Neural cell (in vitro differentiated cells): ENCODE measurements around the gene MGAT4A. TPM values are rescaled to one million over a fixed set of nuclear protein-coding genes. Genes with fewer than 3 reads are reported as not detected.

Source experiments
- H2AFZ ChIP-seq: fragments of 200-600, 300-800 bp; sonication (generic), shearing (Covaris generic); 2 replicates; pipeline ENCODE4 v1.6.0; 2014; ENCODE audit warnings: low read depth, mild to moderate bottlenecking, antibody characterized with exemption, low read length, moderate library complexity
- H3F3A ChIP-seq: fragments of 200-600 bp; shearing (Covaris generic); 2 replicates; pipeline ENCODE4 v1.6.1; 2016; ENCODE audit warnings: mild to moderate bottlenecking, moderate library complexity, mixed read lengths, antibody characterized with exemption, low read length; ENCODE audit not compliant: insufficient read depth, poor library complexity, severe bottlenecking
- H3K27ac ChIP-seq: fragments of 200-600, 300-800 bp; sonication (generic), shearing (Covaris generic); 2 replicates; pipeline ENCODE4 v1.5.1; 2014; ENCODE audit warnings: mild to moderate bottlenecking, low read length, moderate library complexity
- H3K27me3 ChIP-seq: fragments of 300-800, 200-600 bp; sonication (generic), shearing (Covaris generic); 2 replicates; pipeline ENCODE4 v1.6.0; 2014; ENCODE audit warnings: mild to moderate bottlenecking, low read depth, low read length, moderate library complexity; ENCODE audit not compliant: insufficient read depth
- H3K36me3 ChIP-seq: fragments of 300-800, 200-600 bp; sonication (generic), shearing (Covaris generic); 2 replicates; pipeline ENCODE4 v1.5.1; 2014; ENCODE audit warnings: mild to moderate bottlenecking, antibody characterized with exemption, low read length, moderate library complexity; ENCODE audit not compliant: insufficient read depth
- H3K4me2 ChIP-seq: fragments of 300-800, 200-600 bp; sonication (generic), shearing (Covaris generic); 2 replicates; pipeline ENCODE4 v1.6.0; 2014; ENCODE audit warnings: mild to moderate bottlenecking, low read length
- H3K4me3 ChIP-seq: fragments of 300-800, 200-600 bp; sonication (generic), shearing (Covaris generic); 2 replicates; pipeline ENCODE4 v1.5.1; 2014; ENCODE audit warnings: mild to moderate bottlenecking, low read length, moderate library complexity
- H3K79me2 ChIP-seq: fragments of 200-600 bp; shearing (Covaris generic); replicated peaks from 2 replicates; pipeline ENCODE4 v1.6.0; 2014; ENCODE audit warnings: mild to moderate bottlenecking, low read length, moderate library complexity; ENCODE audit not compliant: insufficient read depth
- H3K9ac ChIP-seq: fragments of 300-800, 200-600 bp; sonication (generic), shearing (Covaris generic); 2 replicates; pipeline ENCODE4 v1.6.1; 2016; ENCODE audit warnings: mild to moderate bottlenecking, low read length, mixed read lengths
- H3K9me2 ChIP-seq: fragments of 200-600 bp; shearing (Covaris generic); 2 replicates; pipeline ENCODE4 v1.6.1; 2016; ENCODE audit warnings: mild to moderate bottlenecking, low read length, mixed read lengths; ENCODE audit not compliant: insufficient read depth
- H3K9me3 ChIP-seq: fragments of 200-600, 300-800 bp; sonication (generic), shearing (Covaris generic); 2 replicates; pipeline ENCODE4 v1.6.1; 2016; ENCODE audit warnings: mild to moderate bottlenecking, mixed run types, low read length, moderate library complexity, mixed read lengths
- H4K20me1 ChIP-seq: fragments of 200-600 bp; shearing (Covaris generic); 2 replicates; pipeline ENCODE4 v1.6.1; 2016; ENCODE audit warnings: mild to moderate bottlenecking, mixed run types; ENCODE audit not compliant: insufficient read depth
- CTCF ChIP-seq: fragments of 450-650 bp; IDR thresholded peaks from 2 replicates; pipeline ENCODE4 v1.5.1; 2014; ENCODE audit warnings: antibody characterized with exemption, mild to moderate bottlenecking, moderate library complexity; ENCODE audit not compliant: poor library complexity, severe bottlenecking
- EP300 ChIP-seq: fragments of 450-650 bp; conservative IDR thresholded peaks from 2 replicates; pipeline ENCODE4 v1.6.1; 2014; ENCODE audit warnings: antibody characterized with exemption, mild to moderate bottlenecking, moderate library complexity; ENCODE audit not compliant: poor library complexity, severe bottlenecking
- EZH2 ChIP-seq: fragments of 200-600, 300-800 bp; shearing (Covaris generic), sonication (generic); IDR thresholded peaks from 2 replicates; pipeline ENCODE4 v1.6.1; 2014; ENCODE audit warnings: antibody characterized with exemption, low read length, borderline replicate concordance, mild to moderate bottlenecking; ENCODE audit not compliant: insufficient read depth, poor library complexity, severe bottlenecking
- MXI1 ChIP-seq: fragments of 450-650 bp; conservative IDR thresholded peaks from 2 replicates; pipeline ENCODE4 v1.6.1; 2014; ENCODE audit warnings: antibody characterized with exemption, mild to moderate bottlenecking; ENCODE audit not compliant: poor library complexity, severe bottlenecking
- POLR2AphosphoS5 ChIP-seq: IDR thresholded peaks from 2 replicates; pipeline ENCODE4 v1.6.1; 2012
- RAD21 ChIP-seq: fragments of 450-650 bp; conservative IDR thresholded peaks from 2 replicates; pipeline ENCODE4 v1.6.1; 2014; ENCODE audit warnings: antibody characterized with exemption, mild to moderate bottlenecking, moderate library complexity
- REST ChIP-seq: IDR thresholded peaks from 2 replicates; pipeline ENCODE4 v1.6.1; 2012; ENCODE audit warnings: borderline replicate concordance
- SMC3 ChIP-seq: fragments of 450-650 bp; conservative IDR thresholded peaks from 2 replicates; pipeline ENCODE4 v1.6.1; 2014; ENCODE audit warnings: antibody characterized with exemption, mild to moderate bottlenecking, moderate library complexity; ENCODE audit not compliant: poor library complexity
- TAF1 ChIP-seq: IDR thresholded peaks from 2 replicates; pipeline ENCODE4 v1.6.1; 2012; ENCODE audit warnings: low read depth
- polyA plus RNA-seq: library from polyadenylated mRNA; depleted of rRNA; stranded (reverse); fragments of >200 nt; gene quantifications from 2 replicates; pipeline ENCODE4 v1.2.3, GENCODE V29; 2014

The MGAT4A gene
- polyA plus RNA-seq, 1 donor from 2014 or later, result 54.8 TPM

- H3K27ac ChIP-seq, result no peak overlapping the region
- no peak overlapping the region for H2AFZ ChIP-seq
- H3K27me3 ChIP-seq, result no peaks in the 10 kb centered on the region
- H3F3A ChIP-seq, result no peaks in the 10 kb centered on the region
- no peak overlapping the region for H3K4me3 ChIP-seq
- no peak overlapping the region for H3K4me2 ChIP-seq
- no peaks in the 10 kb centered on the region for H3K9me2 ChIP-seq
- H3K9ac ChIP-seq, result no peak overlapping the region
- no peaks in the 10 kb centered on the region for H3K79me2 ChIP-seq
- H3K36me3 ChIP-seq, result no peaks in the 10 kb centered on the region
- no peaks in the 10 kb centered on the region for H3K9me3 ChIP-seq
- TF ChIP-seq POLR2AphosphoS5 (no peak), MXI1 (no peak), CTCF (no peak), EZH2 (no peak), SMC3 (no peak), EP300 (no peak)
- no peaks in the 10 kb centered on the region for H4K20me1 ChIP-seq
These were observed 15.0 kb downstream of the MGAT4A start for GRCh38 chr2:98715812-98716451.

DNA sequence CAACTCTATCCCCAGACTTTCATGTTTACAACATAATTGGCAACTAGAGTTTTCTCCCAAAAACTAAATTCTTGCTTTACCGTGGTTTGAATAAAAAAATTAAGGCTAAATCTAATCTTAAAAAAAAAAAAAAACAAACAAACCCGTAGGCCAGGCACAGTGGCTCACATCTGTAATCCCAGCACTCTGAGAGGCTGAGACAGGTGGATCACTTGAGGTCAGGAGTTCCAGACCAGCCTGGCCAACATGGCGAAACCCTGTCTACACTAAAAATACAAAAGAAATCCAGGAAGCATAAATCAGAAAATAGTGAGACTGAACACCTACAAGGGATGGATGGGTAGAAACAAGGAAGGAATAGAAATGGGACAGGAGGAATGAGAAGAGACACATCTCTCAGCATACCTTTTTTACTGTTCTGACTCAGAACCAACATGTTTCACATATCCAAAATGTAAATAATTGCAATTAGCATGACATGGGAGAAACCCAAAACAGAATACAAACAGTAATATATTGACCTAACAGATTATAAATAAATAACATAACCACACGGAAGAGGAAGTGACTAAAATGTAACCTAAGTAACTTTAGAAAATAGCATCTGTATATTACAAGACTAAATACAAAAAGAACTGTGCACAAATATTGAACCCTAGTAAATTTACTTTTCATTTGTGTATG is 17.5 kb downstream of the MGAT4A start:
- H3K9me3 ChIP-seq, result no peaks in the 10 kb centered on the region
- H3K9ac ChIP-seq, result no peak overlapping the region
- no peak overlapping the region for H2AFZ ChIP-seq
- H3K27ac ChIP-seq, result no peak overlapping the region
- H3K36me3 ChIP-seq, result no peaks in the 10 kb centered on the region
- no peaks in the 10 kb centered on the region for H3K79me2 ChIP-seq
- no peaks in the 10 kb centered on the region for H3F3A ChIP-seq
- no peak overlapping the region for H3K4me3 ChIP-seq
- no peak for TF ChIP-seq EP300
- no peak for TF ChIP-seq TAF1
- TF ChIP-seq REST, result no peak
- no peak for TF ChIP-seq EZH2
- no peak for TF ChIP-seq MXI1
- no peak for TF ChIP-seq SMC3
- no peak for TF ChIP-seq POLR2AphosphoS5
- no peak for TF ChIP-seq RAD21
- no peak for TF ChIP-seq CTCF
- H3K27me3 ChIP-seq, result no peaks in the 10 kb centered on the region
- H4K20me1 ChIP-seq, result no peaks in the 10 kb centered on the region
- no peaks in the 10 kb centered on the region for H3K9me2 ChIP-seq
- no peak overlapping the region for H3K4me2 ChIP-seq
